Esophagus squamous epithelium (tissue), 5 donors: ENCODE results near the gene TNFRSF14. TPM values are rescaled to one million over a fixed set of nuclear protein-coding genes. Genes with fewer than 3 reads are reported as not detected.

Experiments
- DNase-seq: peaks from one replicate; lab custom pipeline; 2025; lab: John Stamatoyannopoulos, UW
- H3K27ac ChIP-seq, 4 donors: fragments of 200-600 bp; sonication (generic); one replicate each; pipeline ENCODE4 v1.5.1; 2016 to 2019; ENCODE audit warnings: mild to moderate bottlenecking in 1 of 4
- H3K27me3 ChIP-seq, 4 donors: fragments of 200-600 bp; sonication (generic); 1 replicate in 3 of 4; 2 replicates in 1 of 4; pipeline versions ENCODE4 v1.5.1 to v1.6.0; 2017 to 2021; ENCODE audit warnings: antibody characterized with exemption in 1 of 4
- H3K36me3 ChIP-seq, 3 donors: fragments of 200-600 bp; sonication (generic); one replicate each; pipeline ENCODE4 v1.5.1; 2016 to 2019
- H3K4me1 ChIP-seq, 3 donors: fragments of 200-600 bp; sonication (generic); one replicate each; pipeline ENCODE4 v1.5.1; 2017 to 2019
- H3K4me3 ChIP-seq, 4 donors: fragments of 200-600 bp; sonication (generic); 1 replicate in 3 of 4; 2 replicates in 1 of 4; pipeline ENCODE4 v1.5.1; 2016 to 2019; ENCODE audit warnings: mild to moderate bottlenecking in 2 of 4, moderate library complexity in 1 of 4
- H3K9me3 ChIP-seq, 3 donors: fragments of 200-600 bp; sonication (generic); one replicate each; pipeline ENCODE4 v1.5.1; 2016 to 2019
- POLR2A ChIP-seq, 4 donors: fragments of 450-650 bp; IDR thresholded peaks; one replicate each; pipeline ENCODE4 v1.6.1; 2017; ENCODE audit warnings: antibody characterized with exemption in 4 of 4, mild to moderate bottlenecking in 4 of 4, moderate library complexity in 3 of 4
- WGBS, 2 donors: methylation state at CpG; one replicate each; pipeline ENCODE4 v1.1.5; 2018; 5-methylcytosine and 5-hydroxymethylcytosine counted together
- intact Hi-C: fragments of 100-400 bp; cut with DNase I; formaldehyde crosslinking; loops from one replicate; pipeline ENCODE4 v1.15.0; 2022
- total RNA-seq, 4 donors: library from RNA; depleted of rRNA; stranded (reverse); fragments of >200 nt; gene quantifications; one replicate each; pipeline ENCODE4 v1.1.0, GENCODE V29; 2016
- TF ChIP-seq, protein P1 (sequence below), 6 experiments: fragments of 450-650 bp in 4 of 6; fragments of 200-600 bp in 2 of 6; sonication (generic) in 2 of 6; IDR thresholded peaks; one replicate each; pipeline ENCODE4 v1.5.1; 2016 to 2019; ENCODE audit warnings: antibody characterized with exemption in 6 of 6, mild to moderate bottlenecking in 4 of 6, moderate library complexity in 4 of 6
- donor health status: DM: yes; HTN: yes; CAD: no.

Gene TNFRSF14
- total RNA-seq, 4 donors from 2014 or later = 13.8 to 39.5 (median 19.6) TPM

DNA sequence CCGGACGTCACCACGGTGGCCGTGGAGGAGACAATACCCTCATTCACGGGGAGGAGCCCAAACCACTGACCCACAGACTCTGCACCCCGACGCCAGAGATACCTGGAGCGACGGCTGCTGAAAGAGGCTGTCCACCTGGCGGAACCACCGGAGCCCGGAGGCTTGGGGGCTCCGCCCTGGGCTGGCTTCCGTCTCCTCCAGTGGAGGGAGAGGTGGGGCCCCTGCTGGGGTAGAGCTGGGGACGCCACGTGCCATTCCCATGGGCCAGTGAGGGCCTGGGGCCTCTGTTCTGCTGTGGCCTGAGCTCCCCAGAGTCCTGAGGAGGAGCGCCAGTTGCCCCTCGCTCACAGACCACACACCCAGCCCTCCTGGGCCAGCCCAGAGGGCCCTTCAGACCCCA lies 7.0 kb downstream of the TNFRSF14 start:
- Histone ChIP-seq H3K9me3 (no peaks in the 10 kb centered on the region), H3K27ac (no peak overlapping the region), H3K4me3 (no peak overlapping the region), H3K4me1 (peaks cover 0 to 17% (median 6%) of the 10 kb centered on the region in 3 donors), H3K27me3 (peaks cover 0 to 22% (median 0%) of the 10 kb centered on the region in 4 donors), H3K36me3 (peaks cover 11 to 57% (median 15%) of the 10 kb centered on the region in 3 donors)
- no peak for DNase-seq
- 91% methylated on average over 7 of the region's 18 CpGs; no CpG with 5 or more reads in 1 of the 2 donors for WGBS, 2 donors
- intact Hi-C loops = no loop called here
- no peak for TF ChIP-seq POLR2A (IDR thresholded peaks at IDR 0.05)
- TF ChIP-seq, protein P1, sequence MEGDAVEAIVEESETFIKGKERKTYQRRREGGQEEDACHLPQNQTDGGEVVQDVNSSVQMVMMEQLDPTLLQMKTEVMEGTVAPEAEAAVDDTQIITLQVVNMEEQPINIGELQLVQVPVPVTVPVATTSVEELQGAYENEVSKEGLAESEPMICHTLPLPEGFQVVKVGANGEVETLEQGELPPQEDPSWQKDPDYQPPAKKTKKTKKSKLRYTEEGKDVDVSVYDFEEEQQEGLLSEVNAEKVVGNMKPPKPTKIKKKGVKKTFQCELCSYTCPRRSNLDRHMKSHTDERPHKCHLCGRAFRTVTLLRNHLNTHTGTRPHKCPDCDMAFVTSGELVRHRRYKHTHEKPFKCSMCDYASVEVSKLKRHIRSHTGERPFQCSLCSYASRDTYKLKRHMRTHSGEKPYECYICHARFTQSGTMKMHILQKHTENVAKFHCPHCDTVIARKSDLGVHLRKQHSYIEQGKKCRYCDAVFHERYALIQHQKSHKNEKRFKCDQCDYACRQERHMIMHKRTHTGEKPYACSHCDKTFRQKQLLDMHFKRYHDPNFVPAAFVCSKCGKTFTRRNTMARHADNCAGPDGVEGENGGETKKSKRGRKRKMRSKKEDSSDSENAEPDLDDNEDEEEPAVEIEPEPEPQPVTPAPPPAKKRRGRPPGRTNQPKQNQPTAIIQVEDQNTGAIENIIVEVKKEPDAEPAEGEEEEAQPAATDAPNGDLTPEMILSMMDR (IDR thresholded peaks at IDR 0.05) = no peak

DNA sequence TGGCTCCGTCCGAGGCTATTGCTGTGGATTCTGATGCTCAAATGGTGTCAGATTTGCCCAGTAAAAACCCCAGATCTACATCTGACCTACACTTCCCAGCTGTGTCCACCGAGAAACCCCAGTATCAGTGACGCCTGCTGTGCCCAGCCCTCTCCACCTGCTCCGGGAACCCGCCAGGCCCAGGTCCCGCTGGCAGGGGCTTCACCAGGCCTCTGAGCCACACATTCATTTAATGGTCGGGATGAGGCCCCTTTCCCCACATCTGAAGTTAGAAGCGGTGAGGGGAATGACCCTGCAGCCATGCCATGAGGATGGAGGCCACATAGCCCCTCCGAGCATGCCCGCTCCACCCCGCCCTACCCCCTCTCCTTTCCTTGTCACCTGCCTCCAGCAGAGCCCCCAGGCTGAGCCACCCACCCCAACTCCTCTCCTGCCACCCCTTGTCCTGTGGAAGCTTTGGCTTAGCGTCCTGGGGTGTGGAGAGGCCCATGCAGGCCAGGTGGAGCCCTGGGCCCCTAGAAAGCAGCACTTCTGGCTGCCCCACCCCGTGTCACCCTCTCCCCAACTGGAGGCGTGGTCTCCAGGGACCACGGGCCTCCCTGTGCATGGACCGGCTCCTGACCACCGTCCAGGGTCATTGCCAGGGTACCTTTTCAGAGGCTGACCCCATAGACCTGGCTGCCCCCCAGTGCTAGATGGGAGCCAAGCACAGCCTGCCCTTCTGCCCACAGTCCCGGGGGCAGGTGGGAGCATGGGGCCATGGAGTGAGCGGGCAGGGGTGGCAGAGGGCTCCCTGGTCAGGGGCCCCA lies 8.0 kb downstream of the TNFRSF14 start:
- Histone ChIP-seq H3K4me1 (peaks cover 0 to 7% (median 0%) of the 10 kb centered on the region in 3 donors), H3K27ac (no peak overlapping the region), H3K27me3 (peaks cover 0 to 30% (median 0%) of the 10 kb centered on the region in 4 donors), H3K36me3 (peaks cover 9 to 47% (median 11%) of the 10 kb centered on the region in 3 donors), H3K9me3 (no peaks in the 10 kb centered on the region), H3K4me3 (no peak overlapping the region)
- WGBS, 2 donors = 64 to 83% methylated on average over 6 to 9 of the region's 20 CpGs
- no peak for TF ChIP-seq POLR2A (IDR thresholded peaks at IDR 0.05)
- TF ChIP-seq, protein P1 (IDR thresholded peaks at IDR 0.05) = no peak
- intact Hi-C loops = no loop called here
- no peak for DNase-seq

DNA sequence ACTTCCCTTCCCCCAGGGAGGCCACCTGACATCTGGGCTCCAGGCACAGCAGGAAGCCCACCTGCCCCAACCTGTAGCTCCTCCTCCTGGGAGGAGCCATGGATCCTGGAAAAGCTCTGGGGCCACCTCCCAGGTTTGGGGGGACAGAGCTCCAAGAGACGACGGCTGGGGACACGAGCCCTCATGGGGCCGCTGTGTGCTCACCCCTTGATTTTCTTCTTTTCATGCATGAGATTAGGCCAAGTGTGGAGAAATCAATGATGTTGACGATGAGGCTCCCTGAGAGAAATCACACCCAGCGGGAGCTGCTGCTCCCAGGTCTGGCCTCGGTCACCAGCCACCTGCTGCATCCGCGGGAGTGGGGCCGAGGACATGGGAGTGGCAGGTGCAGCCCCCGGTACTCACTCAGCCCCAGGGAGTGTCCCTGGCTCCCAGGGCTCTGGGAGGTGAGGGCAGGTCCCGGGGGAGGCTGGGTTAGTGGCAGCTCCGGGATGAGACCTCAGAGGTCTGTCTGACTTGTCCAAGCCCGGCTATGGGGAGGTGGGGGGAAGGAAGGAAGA lies 8.7 kb downstream of the TNFRSF14 start:
- Histone ChIP-seq H3K9me3 (no peaks in the 10 kb centered on the region), H3K4me1 (peaks cover 0 to under 1% (median 0%) of the 10 kb centered on the region in 3 donors), H3K36me3 (peaks cover 2 to 40% (median 11%) of the 10 kb centered on the region in 3 donors), H3K27me3 (peaks cover 0 to 34% (median 0%) of the 10 kb centered on the region in 4 donors), H3K4me3 (no peak overlapping the region), H3K27ac (no peak overlapping the region)
- no peak for DNase-seq
- WGBS, 2 donors = 8 to 45% methylated on average over 6 to 12 of the region's 14 CpGs
- intact Hi-C loops = no loop called here
- TF ChIP-seq, protein P1 (IDR thresholded peaks at IDR 0.05) = no peak
- no peak for TF ChIP-seq POLR2A (IDR thresholded peaks at IDR 0.05)

DNA sequence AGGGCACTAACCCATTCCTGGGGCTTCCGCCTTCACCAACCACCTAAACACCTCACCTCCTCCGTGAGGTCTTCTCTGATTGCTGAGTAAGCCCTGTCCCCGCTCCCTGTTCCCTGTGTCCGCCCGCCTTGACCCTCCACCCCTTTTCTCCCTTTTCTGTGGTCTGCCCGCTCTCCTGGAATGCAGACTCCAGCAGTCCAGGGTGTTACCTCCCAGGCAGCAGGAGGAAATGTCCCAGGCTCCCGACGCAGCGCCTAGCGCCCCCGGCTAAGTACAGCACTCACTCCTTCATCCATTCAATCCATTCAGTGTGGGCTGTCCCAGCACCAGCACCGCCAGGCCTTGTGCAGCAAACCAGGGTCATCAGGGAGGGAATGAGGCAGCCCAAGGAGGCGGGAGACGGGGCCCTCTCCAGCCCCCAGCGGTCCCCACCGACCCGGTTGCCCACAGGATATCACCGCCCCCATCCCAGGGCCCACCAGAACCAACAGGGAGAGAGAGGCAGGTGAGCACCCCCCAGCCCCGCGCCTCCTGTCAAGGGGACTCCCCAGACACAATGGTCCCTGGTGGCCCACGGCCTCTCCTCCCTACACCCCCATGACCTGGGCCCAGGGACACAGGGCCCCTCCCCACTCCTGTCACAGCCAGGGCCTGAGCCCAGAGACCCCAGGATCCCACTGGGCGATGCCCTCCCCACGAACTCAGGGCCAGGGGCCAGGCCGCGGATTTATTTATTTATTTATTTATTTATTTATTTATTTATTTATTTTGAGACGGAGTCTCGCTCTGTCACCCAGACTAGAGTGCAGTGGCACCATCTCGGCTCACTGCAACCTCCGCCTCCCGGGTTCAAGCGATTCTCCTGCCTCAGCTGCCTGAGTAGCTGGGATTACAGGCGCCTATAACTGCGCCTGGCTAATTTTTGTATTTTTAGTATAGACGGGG lies 10.2 kb downstream of the TNFRSF14 start:
- no peaks in the 10 kb centered on the region for H3K4me1 ChIP-seq
- H3K27ac ChIP-seq = no peak overlapping the region
- no peak for TF ChIP-seq POLR2A (IDR thresholded peaks at IDR 0.05)
- TF ChIP-seq, protein P1 (IDR thresholded peaks at IDR 0.05) = no peak
- no peak overlapping the region for H3K4me3 ChIP-seq
- H3K36me3 ChIP-seq = peaks cover 0 to 25% (median 11%) of the 10 kb centered on the region in 3 donors
- intact Hi-C loops = no loop called here
- peaks cover 0 to 44% (median 0%) of the 10 kb centered on the region in 4 donors for H3K27me3 ChIP-seq
- DNase-seq = no peak
- H3K9me3 ChIP-seq = no peaks in the 10 kb centered on the region
- WGBS, 2 donors = 70 to 76% methylated on average over 16 to 28 of the region's 34 CpGs
